Neural cell (in vitro differentiated cells): ENCODE measurements around the gene SLC34A1. TPM values are rescaled to one million over a fixed set of nuclear protein-coding genes. Genes with fewer than 3 reads are reported as not detected.

ENCODE experiments used
- H2AFZ ChIP-seq: fragments of 200-600, 300-800 bp; sonication (generic), shearing (Covaris generic); 2 replicates; pipeline ENCODE4 v1.6.0; 2014; ENCODE audit warnings: low read depth, mild to moderate bottlenecking, antibody characterized with exemption, low read length, moderate library complexity
- H3F3A ChIP-seq: fragments of 200-600 bp; shearing (Covaris generic); 2 replicates; pipeline ENCODE4 v1.6.1; 2016; ENCODE audit warnings: mild to moderate bottlenecking, moderate library complexity, mixed read lengths, antibody characterized with exemption, low read length; ENCODE audit not compliant: insufficient read depth, poor library complexity, severe bottlenecking
- H3K27ac ChIP-seq: fragments of 200-600, 300-800 bp; sonication (generic), shearing (Covaris generic); 2 replicates; pipeline ENCODE4 v1.5.1; 2014; ENCODE audit warnings: mild to moderate bottlenecking, low read length, moderate library complexity
- H3K27me3 ChIP-seq: fragments of 300-800, 200-600 bp; sonication (generic), shearing (Covaris generic); 2 replicates; pipeline ENCODE4 v1.6.0; 2014; ENCODE audit warnings: mild to moderate bottlenecking, low read depth, low read length, moderate library complexity; ENCODE audit not compliant: insufficient read depth
- H3K36me3 ChIP-seq: fragments of 300-800, 200-600 bp; sonication (generic), shearing (Covaris generic); 2 replicates; pipeline ENCODE4 v1.5.1; 2014; ENCODE audit warnings: mild to moderate bottlenecking, antibody characterized with exemption, low read length, moderate library complexity; ENCODE audit not compliant: insufficient read depth
- H3K4me2 ChIP-seq: fragments of 300-800, 200-600 bp; sonication (generic), shearing (Covaris generic); 2 replicates; pipeline ENCODE4 v1.6.0; 2014; ENCODE audit warnings: mild to moderate bottlenecking, low read length
- H3K4me3 ChIP-seq: fragments of 300-800, 200-600 bp; sonication (generic), shearing (Covaris generic); 2 replicates; pipeline ENCODE4 v1.5.1; 2014; ENCODE audit warnings: mild to moderate bottlenecking, low read length, moderate library complexity
- H3K79me2 ChIP-seq: fragments of 200-600 bp; shearing (Covaris generic); replicated peaks from 2 replicates; pipeline ENCODE4 v1.6.0; 2014; ENCODE audit warnings: mild to moderate bottlenecking, low read length, moderate library complexity; ENCODE audit not compliant: insufficient read depth
- H3K9ac ChIP-seq: fragments of 300-800, 200-600 bp; sonication (generic), shearing (Covaris generic); 2 replicates; pipeline ENCODE4 v1.6.1; 2016; ENCODE audit warnings: mild to moderate bottlenecking, low read length, mixed read lengths
- H3K9me2 ChIP-seq: fragments of 200-600 bp; shearing (Covaris generic); 2 replicates; pipeline ENCODE4 v1.6.1; 2016; ENCODE audit warnings: mild to moderate bottlenecking, low read length, mixed read lengths; ENCODE audit not compliant: insufficient read depth
- H3K9me3 ChIP-seq: fragments of 200-600, 300-800 bp; sonication (generic), shearing (Covaris generic); 2 replicates; pipeline ENCODE4 v1.6.1; 2016; ENCODE audit warnings: mild to moderate bottlenecking, mixed run types, low read length, moderate library complexity, mixed read lengths
- H4K20me1 ChIP-seq: fragments of 200-600 bp; shearing (Covaris generic); 2 replicates; pipeline ENCODE4 v1.6.1; 2016; ENCODE audit warnings: mild to moderate bottlenecking, mixed run types; ENCODE audit not compliant: insufficient read depth
- CTCF ChIP-seq: fragments of 450-650 bp; IDR thresholded peaks from 2 replicates; pipeline ENCODE4 v1.5.1; 2014; ENCODE audit warnings: antibody characterized with exemption, mild to moderate bottlenecking, moderate library complexity; ENCODE audit not compliant: poor library complexity, severe bottlenecking
- EP300 ChIP-seq: fragments of 450-650 bp; conservative IDR thresholded peaks from 2 replicates; pipeline ENCODE4 v1.6.1; 2014; ENCODE audit warnings: antibody characterized with exemption, mild to moderate bottlenecking, moderate library complexity; ENCODE audit not compliant: poor library complexity, severe bottlenecking
- EZH2 ChIP-seq: fragments of 200-600, 300-800 bp; shearing (Covaris generic), sonication (generic); IDR thresholded peaks from 2 replicates; pipeline ENCODE4 v1.6.1; 2014; ENCODE audit warnings: antibody characterized with exemption, low read length, borderline replicate concordance, mild to moderate bottlenecking; ENCODE audit not compliant: insufficient read depth, poor library complexity, severe bottlenecking
- MXI1 ChIP-seq: fragments of 450-650 bp; conservative IDR thresholded peaks from 2 replicates; pipeline ENCODE4 v1.6.1; 2014; ENCODE audit warnings: antibody characterized with exemption, mild to moderate bottlenecking; ENCODE audit not compliant: poor library complexity, severe bottlenecking
- RAD21 ChIP-seq: fragments of 450-650 bp; conservative IDR thresholded peaks from 2 replicates; pipeline ENCODE4 v1.6.1; 2014; ENCODE audit warnings: antibody characterized with exemption, mild to moderate bottlenecking, moderate library complexity
- REST ChIP-seq: IDR thresholded peaks from 2 replicates; pipeline ENCODE4 v1.6.1; 2012; ENCODE audit warnings: borderline replicate concordance
- SMC3 ChIP-seq: fragments of 450-650 bp; conservative IDR thresholded peaks from 2 replicates; pipeline ENCODE4 v1.6.1; 2014; ENCODE audit warnings: antibody characterized with exemption, mild to moderate bottlenecking, moderate library complexity; ENCODE audit not compliant: poor library complexity
- TAF1 ChIP-seq: IDR thresholded peaks from 2 replicates; pipeline ENCODE4 v1.6.1; 2012; ENCODE audit warnings: low read depth
- polyA plus RNA-seq: library from polyadenylated mRNA; depleted of rRNA; stranded (reverse); fragments of >200 nt; gene quantifications from 2 replicates; pipeline ENCODE4 v1.2.3, GENCODE V29; 2014

SLC34A1 gene
- polyA plus RNA-seq, 1 donor from 2014 or later: not detected

GRCh38 chr5:177393206-177393765 is 9.1 kb downstream of the SLC34A1 start:
- Histone ChIP-seq H3K27me3 (no peaks in the 10 kb centered on the region), H4K20me1 (no peaks in the 10 kb centered on the region)
- TF ChIP-seq SMC3 (no peak), EZH2 (no peak), EP300 (no peak), CTCF (no peak), MXI1 (no peak), TAF1 (no peak), REST (no peak)

GRCh38 chr5:177393990-177394389 is 9.8 kb downstream of the SLC34A1 start:
- Histone ChIP-seq H4K20me1 (no peaks in the 10 kb centered on the region), H3F3A (no peaks in the 10 kb centered on the region), H3K79me2 (no peaks in the 10 kb centered on the region), H3K27ac (no peak overlapping the region), H3K9me3 (no peaks in the 10 kb centered on the region), H3K4me2 (no peak overlapping the region), H3K9me2 (no peaks in the 10 kb centered on the region), H3K9ac (no peak overlapping the region), H3K36me3 (no peaks in the 10 kb centered on the region), H3K27me3 (no peaks in the 10 kb centered on the region), H3K4me3 (no peak overlapping the region), H2AFZ (no peak overlapping the region)
- TF ChIP-seq CTCF (no peak), MXI1 (no peak), REST (no peak), RAD21 (no peak), TAF1 (no peak), SMC3 (no peak)

More at GRCh38 chr5:177393206-177393765, 9.1 kb downstream of the SLC34A1 start:
- Histone ChIP-seq H3K4me2 (no peak overlapping the region), H3K4me3 (no peak overlapping the region), H3K36me3 (no peaks in the 10 kb centered on the region), H3K9me2 (no peaks in the 10 kb centered on the region), H3K9me3 (no peaks in the 10 kb centered on the region), H3K9ac (no peak overlapping the region), H3K27ac (no peak overlapping the region), H2AFZ (no peak overlapping the region), H3F3A (no peaks in the 10 kb centered on the region), H3K79me2 (no peaks in the 10 kb centered on the region)
